Body of pancreas (tissue), 4 donors: Measurements from ENCODE around the gene SCN3A.

ENCODE experiments used
- CTCF ChIP-seq, 7 experiments: fragments of 450-650 bp in 4 of 7; fragments of 200-600 bp in 3 of 7; sonication (generic) in 3 of 7; IDR thresholded peaks; one replicate each; pipeline ENCODE4 v1.5.1; 2016 to 2019; ENCODE audit warnings: antibody characterized with exemption in 7 of 7
- POLR2A ChIP-seq, 3 donors: fragments of 450-650 bp; IDR thresholded peaks; one replicate each; pipeline ENCODE4 v1.6.1; 2016; ENCODE audit warnings: antibody characterized with exemption in 3 of 3, mild to moderate bottlenecking in 2 of 3

- TF ChIP-seq CTCF (IDR thresholded peaks at IDR 0.05) (no peak), POLR2A (IDR thresholded peaks at IDR 0.05) (no peak)
Observed at GRCh38 chr2:165083326-165083725, 120.5 kb downstream of the SCN3A start.
